Nephron (organoid): ENCODE measurements around the gene FGFR2.

Experiments
- H3K27ac Mint-ChIP-seq, 3 experiments: 2 replicates each; pipeline ENCODE4 v1.8.0; 2020; ENCODE audit warnings: mixed read lengths in 3 of 3, mild to moderate bottlenecking in 2 of 3, moderate library complexity in 1 of 3
- H3K27me3 Mint-ChIP-seq: 2 replicates; pipeline ENCODE4 v1.8.0; 2021; ENCODE audit warnings: low read depth, mild to moderate bottlenecking, moderate library complexity, mixed read lengths
- H3K36me3 Mint-ChIP-seq: 2 replicates; pipeline ENCODE4 v1.8.0; 2020; ENCODE audit warnings: low read depth, mixed read lengths
- H3K4me1 Mint-ChIP-seq: 2 replicates; pipeline ENCODE4 v1.8.0; 2020; ENCODE audit warnings: mixed read lengths
- H3K4me3 Mint-ChIP-seq, 3 experiments: 2 replicates each; pipeline ENCODE4 v1.8.0; 2020; ENCODE audit warnings: mild to moderate bottlenecking in 3 of 3, mixed read lengths in 3 of 3, moderate library complexity in 2 of 3
- H3K9me3 Mint-ChIP-seq: 2 replicates; pipeline ENCODE4 v1.8.0; 2020; ENCODE audit warnings: mixed read lengths
- TF ChIP-seq, protein P1 (sequence below), 3 experiments: fragments of 200-600 bp; sonication (generic); IDR thresholded peaks; one replicate each; pipeline ENCODE4 v1.5.0; 2021; ENCODE audit warnings: antibody characterized with exemption in 3 of 3; ENCODE audit not compliant: unreplicated experiment in 3 of 3

The FGFR2 gene

DNA sequence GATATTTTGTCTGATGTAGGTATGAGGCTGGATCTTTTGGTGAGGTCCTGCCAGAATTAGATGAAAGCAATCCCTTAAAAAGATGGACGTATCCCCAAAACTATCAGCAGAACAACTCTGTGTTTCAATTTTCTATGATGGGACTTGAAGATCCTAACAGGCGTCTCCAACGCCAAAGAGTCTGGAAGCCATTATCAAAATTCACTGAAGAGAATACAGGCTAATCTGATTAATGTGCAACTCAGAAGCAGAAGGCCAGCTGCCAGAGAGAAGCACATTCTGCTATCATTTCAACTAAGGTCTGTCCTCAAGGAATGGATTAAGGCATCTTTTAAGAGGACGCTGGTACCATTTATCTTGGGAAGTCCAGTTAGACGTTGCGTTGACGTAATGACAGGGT is 119.7 kb downstream of the FGFR2 start:
- Mint-ChIP-seq H3K27me3 (peaks cover 38% of the 10 kb centered on the region), H3K4me3 (no peak overlapping the region), H3K4me1 (peaks cover 7% of the 10 kb centered on the region), H3K9me3 (peaks cover 3% of the 10 kb centered on the region), H3K27ac (no peak overlapping the region), H3K36me3 (peaks cover 64% of the 10 kb centered on the region)
- TF ChIP-seq, protein P1, sequence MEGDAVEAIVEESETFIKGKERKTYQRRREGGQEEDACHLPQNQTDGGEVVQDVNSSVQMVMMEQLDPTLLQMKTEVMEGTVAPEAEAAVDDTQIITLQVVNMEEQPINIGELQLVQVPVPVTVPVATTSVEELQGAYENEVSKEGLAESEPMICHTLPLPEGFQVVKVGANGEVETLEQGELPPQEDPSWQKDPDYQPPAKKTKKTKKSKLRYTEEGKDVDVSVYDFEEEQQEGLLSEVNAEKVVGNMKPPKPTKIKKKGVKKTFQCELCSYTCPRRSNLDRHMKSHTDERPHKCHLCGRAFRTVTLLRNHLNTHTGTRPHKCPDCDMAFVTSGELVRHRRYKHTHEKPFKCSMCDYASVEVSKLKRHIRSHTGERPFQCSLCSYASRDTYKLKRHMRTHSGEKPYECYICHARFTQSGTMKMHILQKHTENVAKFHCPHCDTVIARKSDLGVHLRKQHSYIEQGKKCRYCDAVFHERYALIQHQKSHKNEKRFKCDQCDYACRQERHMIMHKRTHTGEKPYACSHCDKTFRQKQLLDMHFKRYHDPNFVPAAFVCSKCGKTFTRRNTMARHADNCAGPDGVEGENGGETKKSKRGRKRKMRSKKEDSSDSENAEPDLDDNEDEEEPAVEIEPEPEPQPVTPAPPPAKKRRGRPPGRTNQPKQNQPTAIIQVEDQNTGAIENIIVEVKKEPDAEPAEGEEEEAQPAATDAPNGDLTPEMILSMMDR (IDR thresholded peaks at IDR 0.05; ENCODE audit: unreplicated experiment in 3 of 3), result no peak

DNA sequence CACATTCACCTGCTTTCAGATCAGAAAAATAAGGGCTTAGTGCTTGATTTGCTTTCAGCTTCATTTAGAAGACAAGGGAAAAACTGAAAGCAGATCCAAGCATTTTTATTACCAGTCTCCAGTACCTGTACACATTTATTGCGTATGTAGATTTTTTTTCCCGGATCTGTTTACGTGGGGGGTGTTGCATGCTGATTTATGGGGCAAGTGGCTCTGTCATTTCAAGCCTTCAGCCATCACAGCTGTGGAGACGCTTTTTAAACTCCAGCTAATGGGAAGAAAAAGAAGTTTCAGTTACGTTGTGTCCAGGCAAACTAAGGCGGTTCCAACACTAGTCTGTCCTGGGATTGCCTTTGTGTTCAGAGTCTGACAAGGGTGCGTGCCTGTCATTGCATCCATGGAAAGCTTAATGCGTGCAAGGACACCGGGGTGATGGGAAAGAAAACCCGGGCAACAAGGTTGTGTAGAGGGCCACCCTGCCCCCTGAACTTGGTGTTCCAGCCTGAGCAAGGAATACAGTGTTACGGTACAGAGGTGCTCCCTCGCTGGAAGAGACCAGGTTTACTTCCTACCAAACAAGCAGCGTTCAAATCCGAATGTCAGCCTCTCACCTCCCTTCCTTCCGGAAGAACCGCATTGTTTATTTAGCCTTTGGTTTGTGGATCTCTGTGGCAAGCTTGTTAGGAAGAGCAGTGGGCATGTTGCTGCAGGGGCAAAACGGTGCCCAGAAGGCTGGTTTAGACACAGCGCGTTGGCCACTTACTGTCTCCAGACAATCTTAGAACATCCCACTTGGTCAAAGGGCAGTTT is 128.2 kb downstream of the FGFR2 start:
- TF ChIP-seq, protein P1 (IDR thresholded peaks at IDR 0.05; ENCODE audit: unreplicated experiment in 3 of 3), result no peak
- no peak overlapping the region for H3K4me3 Mint-ChIP-seq
- H3K36me3 Mint-ChIP-seq, result no peaks in the 10 kb centered on the region
- peaks cover 31% of the 10 kb centered on the region for H3K27me3 Mint-ChIP-seq
- H3K27ac Mint-ChIP-seq, result peak overlapping the region in 2 of 3 experiments; percentile 17 to 23
- peaks cover 5% of the 10 kb centered on the region for H3K9me3 Mint-ChIP-seq
- peaks cover 17% of the 10 kb centered on the region for H3K4me1 Mint-ChIP-seq

DNA sequence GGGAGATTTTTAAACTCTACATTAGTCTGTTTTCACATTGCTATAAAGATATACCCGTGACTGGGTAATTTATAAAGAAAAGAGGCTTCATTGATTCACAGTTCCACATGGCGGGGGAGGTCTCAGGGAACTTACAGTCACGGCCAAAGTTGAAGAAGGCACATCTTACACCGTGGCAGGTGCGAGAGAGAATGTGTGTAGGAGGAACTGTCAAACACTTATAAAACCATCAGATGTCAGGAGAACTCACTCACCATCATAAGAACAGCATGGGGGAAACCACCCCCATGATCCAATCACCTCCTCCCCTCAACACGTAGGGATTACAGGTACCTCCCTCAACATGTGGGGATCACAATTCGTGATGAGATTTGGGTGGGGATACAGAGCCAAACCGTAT is 129.5 kb downstream of the FGFR2 start:
- Mint-ChIP-seq H3K4me1 (peaks cover 17% of the 10 kb centered on the region), H3K27ac (no peak overlapping the region), H3K9me3 (peaks cover 3% of the 10 kb centered on the region), H3K36me3 (no peaks in the 10 kb centered on the region), H3K4me3 (no peak overlapping the region), H3K27me3 (peaks cover 32% of the 10 kb centered on the region)
- TF ChIP-seq, protein P1 (IDR thresholded peaks at IDR 0.05; ENCODE audit: unreplicated experiment in 3 of 3), result no peak

DNA sequence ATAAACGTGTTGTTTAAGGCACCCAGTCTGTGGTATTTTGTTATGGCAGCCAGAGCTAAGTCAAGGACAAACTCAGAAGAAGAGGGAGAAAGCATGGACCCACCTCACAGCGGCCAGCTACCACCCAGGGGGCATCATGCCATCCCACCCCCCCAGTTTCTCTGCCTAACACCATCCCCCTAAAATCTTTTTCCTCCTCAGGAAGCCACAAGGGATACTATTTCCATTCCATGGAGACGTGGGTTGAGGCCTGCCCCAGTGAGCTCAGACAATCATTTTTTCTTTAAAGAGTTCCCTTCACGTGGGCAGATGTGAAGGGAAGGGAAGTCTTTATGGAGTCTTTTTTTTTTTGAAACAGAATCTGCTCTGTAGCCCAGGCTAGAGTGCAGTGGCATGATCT is 131.8 kb downstream of the FGFR2 start:
- H3K27me3 Mint-ChIP-seq, result peaks cover 43% of the 10 kb centered on the region
- H3K4me3 Mint-ChIP-seq, result no peak overlapping the region
- TF ChIP-seq, protein P1 (IDR thresholded peaks at IDR 0.05; ENCODE audit: unreplicated experiment in 3 of 3), result no peak
- no peak overlapping the region for H3K27ac Mint-ChIP-seq
- no peaks in the 10 kb centered on the region for H3K36me3 Mint-ChIP-seq
- H3K4me1 Mint-ChIP-seq, result peaks cover 17% of the 10 kb centered on the region
- H3K9me3 Mint-ChIP-seq, result peaks cover 2% of the 10 kb centered on the region

DNA sequence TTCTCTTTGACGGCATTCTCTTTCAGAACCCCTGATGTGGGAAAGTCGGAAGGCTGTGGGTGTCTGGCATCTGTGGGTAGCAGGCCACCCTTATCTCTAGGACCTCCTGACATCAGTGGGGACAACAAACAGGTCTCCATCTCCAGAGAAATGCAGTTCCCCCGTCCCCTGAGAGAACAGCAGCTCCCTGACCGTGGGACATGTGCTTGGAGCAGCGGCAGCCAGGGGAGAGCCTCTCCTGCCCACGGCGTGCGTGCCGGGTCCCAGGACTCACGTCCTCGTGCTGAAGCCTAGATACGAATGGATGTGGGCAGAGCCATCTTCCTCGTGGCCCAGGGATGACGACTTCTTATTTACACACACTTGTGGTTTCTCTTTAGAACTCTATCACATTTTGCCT is 133.0 kb downstream of the FGFR2 start:
- peaks cover 43% of the 10 kb centered on the region for H3K27me3 Mint-ChIP-seq
- H3K36me3 Mint-ChIP-seq, result no peaks in the 10 kb centered on the region
- H3K4me3 Mint-ChIP-seq, result no peak overlapping the region
- no peaks in the 10 kb centered on the region for H3K9me3 Mint-ChIP-seq
- H3K4me1 Mint-ChIP-seq, result peaks cover 15% of the 10 kb centered on the region
- TF ChIP-seq, protein P1 (IDR thresholded peaks at IDR 0.05; ENCODE audit: unreplicated experiment in 3 of 3), result no peak
- H3K27ac Mint-ChIP-seq, result no peak overlapping the region

DNA sequence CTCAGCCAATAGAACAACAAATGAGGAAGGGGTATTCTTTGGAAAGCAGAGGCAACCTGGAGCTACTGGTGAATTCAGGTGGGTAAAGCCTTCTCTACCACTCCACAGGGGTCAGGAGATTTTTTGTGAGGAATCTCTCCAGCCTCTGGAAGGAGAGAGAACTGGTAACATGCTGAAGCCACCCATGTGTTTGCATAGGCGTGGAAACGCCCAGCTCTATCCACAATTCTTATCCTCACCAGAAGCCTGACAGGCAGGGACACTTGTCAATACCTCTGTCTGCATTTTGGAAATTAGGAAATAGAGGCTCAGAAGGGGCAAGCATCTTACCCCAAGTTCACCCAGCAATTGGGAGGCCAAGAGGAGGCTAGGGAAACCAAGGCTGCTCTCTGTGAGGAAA is 133.7 kb downstream of the FGFR2 start:
- Mint-ChIP-seq H3K4me1 (peaks cover 13% of the 10 kb centered on the region), H3K27me3 (peaks cover 41% of the 10 kb centered on the region)
- TF ChIP-seq, protein P1 (IDR thresholded peaks at IDR 0.05; ENCODE audit: unreplicated experiment in 3 of 3), result no peak

More for the DNA sequence above, 133.7 kb downstream of the FGFR2 start:
- Mint-ChIP-seq H3K27ac (no peak overlapping the region), H3K36me3 (no peaks in the 10 kb centered on the region), H3K4me3 (no peak overlapping the region), H3K9me3 (no peaks in the 10 kb centered on the region)
